ENCODE measurements around the gene HS1BP3. TPM values are rescaled to one million over a fixed set of nuclear protein-coding genes. Genes with fewer than 3 reads are reported as not detected.

HS1BP3 gene
- total and polyA plus RNA-seq, 9 of the 15 experiments (the other 6 are each of a cell fraction or from before 2014, with no cell fraction given) = 0.41 to 8.3 (median 5.9) TPM

- Histone ChIP-seq H3K79me2 (ENCODE audit: control insufficient read depth, insufficient read depth, low read length) (no peaks in the 10 kb centered on the region), H3K27ac (ENCODE audit: extremely low read depth, low read depth, low read length) (no peak overlapping the region), H3K9me3 (replicated peaks; ENCODE audit: control insufficient read depth, insufficient read depth, low read depth, low read length) (no peaks in the 10 kb centered on the region), H3K9me1 (ENCODE audit: control insufficient read depth, insufficient read depth, low read length) (no peaks in the 10 kb centered on the region), H3K4me2 (ENCODE audit: insufficient read depth, low read length) (no peak overlapping the region), H3K4me1 (replicated peaks in 1 of 2; ENCODE audit: control insufficient read depth in 2 of 2, insufficient read depth in 2 of 2, low read length in 2 of 2) (peaks cover 0 to 32% of the 10 kb centered on the region in 2 experiments; a peak in 2 of 5 replicates), H3K27me3 (ENCODE audit: control insufficient read depth in 2 of 2, insufficient read depth in 2 of 2, low read length in 2 of 2) (peaks cover 36 to 79% of the 10 kb centered on the region in 2 experiments; a peak in 4 of 5 replicates), H4K20me1 (replicated peaks; ENCODE audit: control insufficient read depth, insufficient read depth, low read length) (peaks cover 3% of the 10 kb centered on the region; the same call in 1 of the 2 replicates), H3K36me3 (ENCODE audit: control insufficient read depth, insufficient read depth, low read length) (no peaks in the 10 kb centered on the region), H2AFZ (ENCODE audit: low read depth, low read length) (no peak overlapping the region), H3K4me3 (no peak overlapping the region), H3K9ac (ENCODE audit: insufficient read depth in 1 of 2, low read depth in 2 of 2, low read length in 2 of 2) (no peak overlapping the region)
- ChIA-PET CTCF (ENCODE audit: low intra/inter-chr PET ratio) (no interaction called here), POLR2A (interaction anchor here (1.1 kb wide), 1 partner anchor 300 kb away, joined by 3 read pairs; no protein-coding TSS in a partner anchor)
- 3% methylated on average over 6 of the region's 6 CpGs for WGBS (ENCODE audit: insufficient coverage, low coverage, missing lambda C conversion rate)
- no peak for DNase-seq (ENCODE audit: extremely low read depth in 1 of 4, low spot score in 3 of 4)
- intact Hi-C loops (cut with micrococcal nuclease) = loop anchor here (10.0 kb wide), 3 partner anchors 116 to 646 kb away; no protein-coding TSS in a partner anchor
- BruUV-seq (replicated peaks) = no TSS peak
- in situ Hi-C loops (cut with MboI) = loop anchor here (25.0 kb wide), 1 partner anchor 594 kb away; no protein-coding TSS in a partner anchor
- FAIRE-seq = no peak
- ATAC-seq = no peak
- TF ChIP-seq ATF1 (CRISPR knock-in tag; IDR thresholded peaks at IDR 0.05) (no peak), ATF1 (tag; IDR thresholded peaks at IDR 0.05) (no peak), ZNF318 (IDR thresholded peaks at IDR 0.05; ENCODE audit: borderline replicate concordance in 1 of 2, low read depth in 1 of 2) (no peak), CHD2 (IDR thresholded peaks at IDR 0.05; ENCODE audit: low read depth, low read length) (no peak), BRF2 (IDR thresholded peaks at IDR 0.05; ENCODE audit: borderline replicate concordance, insufficient read depth, insufficient read length) (no peak), ZNF253 (CRISPR knock-in tag; conservative IDR thresholded peaks at IDR 0.05) (no peak), FOXJ2 (tag; IDR thresholded peaks at IDR 0.05) (no peak), ZNF695 (CRISPR knock-in tag; IDR thresholded peaks at IDR 0.05) (no peak), SETDB1 (IDR thresholded peaks at IDR 0.05; ENCODE audit: low read length) (no peak), MBD2 (IDR thresholded peaks at IDR 0.05; ENCODE audit: borderline replicate concordance, low read depth) (no peak), ZFP1 (CRISPR knock-in tag; IDR thresholded peaks at IDR 0.05) (no peak)
These were observed 17.6 kb upstream of the HS1BP3 start for GRCh38 chr2:20668451-20668850.
